GM18511 (cell line): ENCODE data around the gene CASK.
A peak's percentile ranks its signal among the peaks of the same experiment; 100 is the strongest.

ENCODE experiments used
- ATAC-seq: cut with Tn5 transposase; IDR thresholded peaks from one replicate; pipeline ENCODE4 v1.9.1; 2021; ENCODE audit warnings: mild to moderate bottlenecking, moderate library complexity; ENCODE audit not compliant: unreplicated experiment

Gene CASK

DNA sequence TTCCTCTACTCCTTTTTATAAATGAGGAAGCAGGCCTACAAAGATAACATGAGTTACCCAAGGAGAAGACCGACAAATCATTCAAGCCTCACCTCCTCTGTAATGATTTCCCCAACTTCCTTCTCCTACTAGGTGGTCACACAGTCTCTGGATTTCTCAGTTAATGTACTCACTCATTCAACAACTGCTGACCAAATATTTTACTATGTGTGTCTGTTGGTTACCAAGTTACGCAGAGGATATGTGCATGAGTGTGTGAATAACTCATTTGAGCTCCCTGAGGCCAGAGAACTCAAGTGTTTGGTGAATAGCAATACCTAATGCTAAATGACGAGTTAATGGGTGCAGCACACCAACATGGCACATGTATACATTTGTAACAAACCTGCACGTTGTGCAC lies 10.4 kb downstream of the CASK start:
- ATAC-seq, result no peak

DNA sequence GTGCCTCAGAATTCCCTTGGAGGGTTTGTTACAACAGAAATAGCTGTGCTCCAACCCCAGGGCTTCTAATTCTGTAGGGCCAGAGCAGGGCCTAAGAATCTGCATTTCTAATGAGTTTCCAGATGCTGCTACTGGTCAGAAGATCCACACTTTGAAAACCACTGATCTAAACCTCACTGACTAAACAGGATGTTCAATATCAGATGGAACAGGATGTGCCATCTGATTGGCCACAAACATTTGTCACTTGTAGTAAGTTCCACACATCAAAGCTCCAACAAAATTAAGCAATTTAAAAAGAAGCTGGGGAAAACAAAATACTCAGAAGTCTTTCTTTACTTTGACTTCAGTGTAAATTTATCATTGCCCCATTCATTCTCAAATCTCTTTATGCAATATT lies 14.3 kb downstream of the CASK start:
- no peak for ATAC-seq

DNA sequence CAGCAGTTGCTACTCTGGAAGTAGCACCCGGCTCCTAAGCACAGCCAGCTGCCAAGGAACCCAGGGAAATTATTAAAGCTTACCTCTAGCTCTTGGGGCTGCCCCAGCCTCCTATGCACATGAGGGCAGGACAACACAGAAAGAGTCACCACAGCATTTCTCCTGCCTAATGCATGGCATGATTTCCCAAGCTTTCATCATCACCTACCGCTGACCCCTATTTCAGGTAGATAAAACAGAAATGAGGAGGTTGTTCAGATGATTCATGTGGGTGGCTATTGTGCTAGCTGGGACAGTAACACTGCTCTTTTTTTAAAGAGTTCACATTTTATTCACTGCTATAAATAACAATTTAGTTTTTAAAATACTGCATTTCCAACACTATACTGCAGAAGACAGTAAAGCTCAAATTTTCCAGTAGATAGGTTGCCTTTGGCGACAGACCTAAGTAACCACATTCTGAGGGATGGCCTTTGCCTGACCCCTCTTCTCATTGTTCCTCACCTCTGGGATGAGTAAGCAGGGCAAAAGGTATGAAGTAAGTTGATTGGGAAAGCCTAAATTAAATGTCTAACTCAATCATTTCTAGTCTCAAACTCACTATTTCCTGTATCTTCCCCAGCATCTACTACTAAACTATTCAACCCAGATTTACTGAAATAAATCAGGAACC lies 16.7 kb downstream of the CASK start:
- no peak for ATAC-seq

DNA sequence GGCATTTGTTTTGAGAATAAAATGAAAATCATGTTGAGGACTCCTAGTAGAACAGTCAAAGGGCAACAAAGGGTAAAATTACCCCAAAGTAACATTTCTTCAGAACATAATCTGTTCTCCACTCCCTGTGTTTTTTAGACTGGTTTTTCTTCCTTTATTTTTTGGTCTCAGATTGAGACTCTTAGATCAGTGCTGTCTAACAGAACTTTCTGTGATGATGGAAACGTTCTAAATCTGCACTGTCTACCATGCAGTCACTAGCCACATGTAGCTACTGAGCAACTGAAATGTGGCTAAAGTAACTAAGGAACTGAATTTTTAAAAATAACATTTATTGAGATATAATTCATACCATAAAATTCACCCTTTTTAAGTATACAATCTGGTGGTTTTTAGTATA lies 19.8 kb downstream of the CASK start:
- ATAC-seq, result no peak

DNA sequence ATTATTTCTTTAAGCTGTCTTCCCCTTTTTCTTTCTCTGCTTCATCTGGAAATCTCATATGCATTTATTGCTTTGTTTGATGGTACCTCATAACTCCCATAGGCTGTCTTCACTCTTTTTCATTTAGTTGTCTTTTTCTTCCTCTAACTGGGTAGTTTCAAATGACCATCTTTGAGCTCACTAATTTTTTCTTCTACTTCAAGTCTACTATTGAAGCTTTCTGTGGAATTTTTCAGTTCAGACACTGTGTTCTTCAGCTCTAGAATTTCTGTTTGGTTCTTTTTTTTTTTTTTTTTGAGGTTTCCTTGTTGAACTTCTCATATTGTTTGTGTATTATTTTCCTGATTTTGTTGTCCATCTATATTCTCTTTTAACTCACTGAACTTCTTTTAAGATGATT lies 23.0 kb downstream of the CASK start:
- no peak for ATAC-seq

DNA sequence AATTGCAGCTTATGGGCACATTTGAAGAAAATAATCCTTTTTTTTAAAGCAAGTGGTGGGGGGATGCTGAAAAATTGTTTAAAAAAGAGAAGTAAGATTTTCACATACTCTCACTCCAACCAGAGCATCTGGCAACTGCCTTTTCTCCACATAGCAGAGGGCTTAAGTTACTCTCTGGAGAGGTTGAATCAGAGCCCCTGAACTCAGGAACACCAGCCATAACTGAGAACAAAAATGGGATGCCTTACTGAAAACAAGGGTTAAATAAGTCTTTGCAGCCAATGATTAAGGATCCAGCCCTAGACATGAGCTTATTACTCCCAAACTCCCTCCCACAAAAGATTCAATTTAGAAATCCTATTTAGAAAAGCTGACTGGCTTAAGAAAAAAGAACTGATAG lies 27.5 kb downstream of the CASK start:
- ATAC-seq, result no peak

DNA sequence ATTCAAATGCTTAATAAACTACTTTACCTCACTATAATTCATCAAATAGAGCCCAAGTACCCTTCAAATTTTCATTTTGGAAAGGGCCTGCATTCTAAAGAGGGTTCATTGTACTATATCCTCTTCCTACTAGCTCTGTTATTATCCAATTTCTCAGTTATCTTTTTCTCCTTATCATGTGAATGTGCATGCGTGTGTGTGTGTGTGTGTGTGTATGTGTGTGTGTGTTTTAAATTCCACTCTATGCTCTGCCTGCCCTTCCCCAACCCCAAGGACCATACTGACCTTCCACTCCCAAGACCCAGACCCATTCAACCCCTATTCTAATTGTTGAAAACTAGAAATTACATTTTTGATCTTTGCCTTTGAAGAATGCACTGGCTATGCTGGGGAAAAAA lies 33.3 kb downstream of the CASK start:
- ATAC-seq, result no peak

DNA sequence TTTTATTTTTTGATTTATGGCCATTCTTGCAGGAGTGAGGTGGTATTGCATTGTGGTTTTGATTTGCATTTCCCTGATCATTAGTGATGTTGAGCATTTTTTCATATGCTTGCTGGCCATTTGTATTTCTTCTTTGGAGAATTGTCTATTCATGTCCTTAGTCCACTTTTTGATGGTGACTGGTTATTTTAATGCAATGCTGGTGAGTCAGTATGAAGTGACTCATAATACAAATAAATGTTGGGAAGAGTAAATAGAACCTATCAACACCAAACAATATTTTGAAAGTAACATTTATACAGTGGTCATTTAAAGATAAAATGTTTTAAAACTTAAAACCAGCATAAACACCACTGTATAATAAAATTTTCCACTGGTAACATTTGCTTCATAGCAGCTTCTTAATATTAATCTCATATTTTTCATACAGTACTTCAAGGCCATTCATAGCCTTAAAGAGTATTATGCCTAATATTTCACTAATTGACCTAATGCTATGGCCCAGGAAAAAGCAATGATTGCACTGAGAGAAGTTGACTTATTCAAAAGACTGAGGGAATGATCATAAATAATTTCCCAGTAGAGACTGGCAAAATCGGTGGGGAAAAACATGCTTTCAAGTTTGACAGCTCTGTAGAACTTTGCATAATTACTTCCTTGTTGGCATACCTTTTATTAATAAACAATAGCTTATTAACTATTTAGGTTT lies 33.9 kb downstream of the CASK start:
- no peak for ATAC-seq

DNA sequence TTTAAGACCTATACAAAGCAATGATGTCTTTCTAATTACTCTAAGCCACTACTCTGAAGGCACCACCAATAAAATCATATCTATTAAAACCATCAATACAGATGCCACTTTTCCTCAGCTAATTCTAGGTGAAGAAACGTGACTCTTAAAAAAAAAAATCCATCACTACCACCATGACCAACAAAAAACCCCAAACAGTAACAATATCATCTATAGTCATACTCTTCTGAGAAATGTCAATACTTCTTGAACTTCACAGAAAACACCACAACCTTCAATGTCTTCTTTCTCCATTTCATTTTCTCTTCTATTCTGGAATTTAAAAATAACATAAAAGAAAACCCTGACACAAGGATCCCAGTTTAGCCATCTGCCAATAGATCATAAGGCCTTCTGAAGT lies 35.7 kb downstream of the CASK start:
- no peak for ATAC-seq

DNA sequence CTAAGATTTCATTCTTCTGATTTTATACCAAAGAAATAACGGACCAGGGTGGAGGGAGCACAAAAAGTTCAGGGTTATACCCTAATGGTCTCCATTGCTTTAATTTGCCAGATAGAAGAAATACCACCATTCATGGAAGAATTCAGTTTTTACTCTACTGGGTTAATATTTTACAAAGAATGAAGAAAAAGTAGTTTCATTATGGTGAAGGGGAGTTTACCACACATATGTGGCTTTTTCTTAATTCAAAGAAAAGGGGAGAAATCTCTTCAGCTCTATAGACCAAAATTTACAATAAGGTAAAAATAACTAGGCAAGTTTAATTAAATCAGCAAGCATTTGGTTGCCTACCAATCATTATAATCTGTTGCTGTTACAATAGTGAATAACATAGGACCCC lies 37.6 kb downstream of the CASK start:
- no peak for ATAC-seq

DNA sequence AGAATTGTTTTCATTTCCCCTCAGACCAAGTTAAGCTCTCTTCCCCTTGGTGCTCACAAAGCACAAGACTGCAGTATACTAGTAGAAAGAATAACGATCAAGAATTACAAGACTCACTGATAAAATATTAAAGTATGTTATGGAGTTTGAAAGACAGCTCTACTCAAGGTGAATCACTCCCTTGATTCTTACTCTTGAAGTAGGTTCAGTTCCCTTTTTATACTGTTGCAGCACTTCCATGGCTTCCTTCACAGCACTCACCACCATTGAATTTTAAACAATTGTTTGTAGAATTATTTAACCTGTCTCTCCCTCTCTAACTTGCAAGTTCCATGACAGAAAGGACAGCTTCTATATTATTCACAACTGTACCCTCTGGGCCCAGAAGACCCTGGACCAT lies 42.2 kb downstream of the CASK start:
- no peak for ATAC-seq

DNA sequence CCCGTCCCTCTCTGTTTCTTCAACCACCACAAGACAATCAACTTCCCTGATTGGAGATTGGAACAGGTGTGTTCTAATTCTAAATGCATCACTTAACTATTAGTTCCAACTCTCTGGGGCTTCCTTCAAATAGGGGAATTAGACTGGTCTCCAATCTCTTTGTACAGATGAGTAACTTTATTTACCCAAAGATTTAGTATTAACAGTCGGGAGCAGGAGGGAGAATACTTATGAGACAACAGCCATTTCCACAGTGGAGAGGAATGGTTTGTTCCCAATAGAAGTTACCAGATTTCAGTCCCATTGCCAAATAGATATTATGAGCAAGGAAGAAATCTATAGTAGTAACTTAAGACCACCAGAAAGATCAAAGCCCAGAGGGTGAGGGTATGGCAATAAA lies 46.2 kb downstream of the CASK start:
- ATAC-seq, result no peak

DNA sequence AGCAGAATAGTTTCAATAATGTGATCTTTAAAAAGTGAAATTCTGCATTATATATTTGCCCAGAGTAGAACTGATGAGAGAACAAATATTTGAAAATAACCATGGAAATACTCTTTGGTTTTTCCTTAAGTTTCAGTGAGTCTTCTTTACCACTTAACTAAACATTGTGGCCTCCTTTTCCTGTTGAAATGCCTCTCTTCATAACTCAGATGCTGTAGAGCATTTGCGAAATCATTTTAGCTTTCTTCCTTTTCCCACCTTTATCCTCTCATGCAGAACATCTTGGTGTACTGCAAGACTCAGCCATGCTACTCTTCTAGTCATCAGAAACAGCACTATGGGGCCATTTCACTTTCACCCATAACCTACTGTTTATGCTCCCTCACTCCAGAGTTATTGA lies 48.2 kb downstream of the CASK start:
- ATAC-seq, result no peak

DNA sequence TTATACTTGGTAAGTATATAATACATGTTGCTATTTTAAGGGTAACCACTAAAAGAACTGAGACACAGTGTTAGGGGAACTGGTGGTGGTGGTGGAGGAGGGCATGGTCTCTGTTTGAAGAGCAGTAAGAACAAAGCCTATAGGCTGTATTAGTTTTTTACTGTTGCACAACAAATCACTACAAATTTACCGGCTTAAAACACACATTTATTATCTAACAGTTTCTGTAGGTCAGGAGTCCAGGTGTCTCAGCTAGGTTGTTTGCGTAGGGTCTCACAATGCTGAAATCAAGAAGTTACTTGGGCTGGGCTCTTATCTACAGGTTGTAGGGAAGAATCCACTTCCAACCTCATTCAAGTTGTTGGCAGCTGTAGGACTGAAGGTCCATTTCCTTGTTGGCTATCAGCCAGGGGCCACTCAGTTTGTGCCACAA lies 52.6 kb downstream of the CASK start:
- ATAC-seq, result peak; percentile 84

DNA sequence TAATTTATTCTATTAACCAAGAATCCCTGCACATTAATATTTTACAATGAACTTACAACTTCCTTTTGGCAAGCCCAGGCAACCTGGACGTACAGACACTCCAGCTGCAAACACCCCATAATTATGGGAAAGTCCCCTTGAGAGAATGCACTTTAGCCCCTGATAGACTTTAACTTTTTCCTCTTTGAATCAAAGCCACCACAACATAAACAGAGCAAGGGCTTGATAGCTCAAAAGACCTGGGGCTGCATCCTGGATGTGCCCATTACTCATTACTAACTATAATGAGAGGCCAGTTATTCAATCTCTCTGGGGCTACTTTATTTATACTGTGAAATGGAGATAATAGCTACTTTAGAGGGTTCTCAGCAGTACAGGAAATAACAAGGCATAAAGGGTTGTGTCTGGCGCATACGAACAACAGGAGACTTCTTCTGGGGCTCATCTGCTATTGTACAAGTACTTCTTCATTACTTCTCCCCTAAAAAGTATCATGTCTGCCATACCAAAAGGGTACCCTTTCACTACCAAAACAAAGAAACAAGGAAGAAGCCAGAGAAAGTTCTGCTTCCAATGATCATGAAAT lies 54.9 kb downstream of the CASK start:
- ATAC-seq, result no peak

DNA sequence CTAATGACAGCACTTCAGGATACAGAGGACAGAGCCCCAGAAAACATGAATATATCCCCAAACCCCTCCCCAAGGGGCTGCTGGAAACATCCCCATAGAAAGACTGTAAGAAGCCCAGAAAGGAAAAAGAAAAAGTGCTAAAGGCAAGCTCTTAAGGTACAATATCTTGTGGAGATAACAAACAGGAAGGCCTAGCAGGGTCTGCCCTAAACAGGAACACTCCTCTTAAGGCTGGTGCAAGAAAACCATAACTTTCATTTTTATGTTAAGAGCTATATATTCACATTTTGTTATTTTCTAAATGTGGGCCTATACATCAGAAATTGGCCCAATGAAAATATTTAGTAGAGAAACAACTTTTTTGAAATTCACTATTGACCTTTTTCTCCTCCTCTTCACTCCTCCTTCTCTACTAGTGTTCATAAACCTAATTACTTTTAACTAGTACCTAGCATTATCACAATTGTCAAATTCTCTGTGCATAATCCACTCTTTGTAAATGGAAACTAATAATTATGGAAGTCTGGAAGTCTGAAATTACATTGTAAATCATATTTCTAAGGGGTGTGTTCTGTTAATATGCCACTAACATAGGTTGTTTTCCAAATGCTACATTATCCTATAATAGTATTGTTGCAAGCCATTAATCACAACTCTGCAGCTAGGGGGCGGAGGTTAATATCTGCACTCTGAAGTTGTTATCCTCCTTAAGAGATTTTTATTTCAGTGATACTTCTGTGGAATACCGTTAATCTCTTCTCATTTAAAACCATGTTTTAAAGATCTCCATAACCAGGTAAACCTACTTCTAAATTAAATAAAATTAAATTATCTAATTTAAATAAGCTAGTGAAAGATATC lies 59.8 kb downstream of the CASK start:
- ATAC-seq, result no peak

DNA sequence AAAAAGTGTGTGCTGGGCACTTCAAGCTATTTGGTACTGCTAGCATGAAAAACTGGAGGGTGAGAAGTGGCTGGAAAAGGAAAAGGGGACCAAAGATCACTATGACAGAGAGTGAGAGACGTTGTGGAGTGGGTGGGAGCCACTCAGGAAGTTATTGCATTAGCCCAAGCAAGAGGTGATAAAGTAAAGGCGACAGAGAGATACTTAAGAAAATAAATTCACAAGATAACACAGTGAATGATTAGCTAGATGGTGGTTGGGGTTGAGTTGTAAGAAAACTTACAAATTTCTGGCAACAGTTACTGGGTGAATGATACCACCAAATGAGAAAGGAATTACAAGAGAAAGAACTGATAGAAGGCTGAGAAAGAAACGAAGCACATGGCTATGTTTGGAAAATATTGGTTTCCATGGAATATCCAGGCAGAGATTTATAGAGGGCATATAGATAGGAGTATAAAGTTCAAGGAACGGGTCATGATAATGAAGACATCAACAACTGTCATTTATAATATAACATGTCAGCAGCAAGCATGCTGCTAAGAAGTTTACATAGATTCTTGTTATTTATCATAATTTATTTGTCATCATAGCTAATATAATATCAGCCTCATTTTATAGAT lies 60.7 kb downstream of the CASK start:
- no peak for ATAC-seq

DNA sequence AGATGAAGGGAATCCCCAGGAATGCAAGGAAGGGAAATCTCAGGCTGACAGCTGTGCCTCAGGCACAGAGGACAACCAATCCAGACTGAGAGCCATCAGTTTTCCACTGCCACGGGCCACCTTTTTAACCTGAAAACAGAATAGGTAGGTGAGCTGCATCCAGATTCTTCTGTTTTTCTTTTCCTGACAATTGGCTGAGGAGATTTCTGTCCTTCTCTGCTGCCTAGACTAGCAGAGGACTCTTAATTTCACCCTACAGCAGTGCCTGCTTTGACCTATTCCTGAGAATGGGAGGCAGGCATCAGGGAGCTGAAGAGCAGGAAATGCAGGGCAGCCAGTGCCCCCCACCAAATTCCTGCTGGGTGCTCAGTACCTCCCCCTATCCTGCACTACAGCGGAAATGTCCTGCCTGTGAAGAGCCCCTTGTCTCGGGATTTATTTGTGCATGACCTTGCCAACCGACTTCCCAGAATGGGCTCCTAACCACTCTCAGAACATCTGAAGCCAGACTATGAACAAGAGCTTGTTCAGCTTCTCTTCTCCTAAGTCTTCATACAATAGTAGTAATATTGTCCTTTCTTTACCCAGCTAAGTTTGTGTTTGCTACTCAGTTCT lies 65.1 kb downstream of the CASK start:
- ATAC-seq, result no peak

DNA sequence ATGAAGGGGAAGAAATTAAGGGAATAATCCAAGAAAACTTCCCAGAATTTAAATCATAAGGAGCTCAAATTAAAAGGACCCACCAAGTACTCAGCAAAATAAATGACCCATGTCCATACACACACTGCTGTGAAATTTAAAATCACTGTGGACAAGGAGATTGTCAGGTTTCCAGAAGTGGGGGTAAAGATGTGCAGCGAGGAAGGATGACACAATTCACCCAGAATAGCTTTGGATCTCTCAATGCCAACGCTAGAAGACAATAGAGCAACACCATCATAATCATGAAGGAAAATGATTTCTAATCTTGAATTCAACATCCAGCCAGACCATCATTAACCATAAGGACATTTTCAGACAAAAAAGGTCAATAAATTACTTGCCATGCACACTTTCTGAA lies 65.7 kb downstream of the CASK start:
- no peak for ATAC-seq

DNA sequence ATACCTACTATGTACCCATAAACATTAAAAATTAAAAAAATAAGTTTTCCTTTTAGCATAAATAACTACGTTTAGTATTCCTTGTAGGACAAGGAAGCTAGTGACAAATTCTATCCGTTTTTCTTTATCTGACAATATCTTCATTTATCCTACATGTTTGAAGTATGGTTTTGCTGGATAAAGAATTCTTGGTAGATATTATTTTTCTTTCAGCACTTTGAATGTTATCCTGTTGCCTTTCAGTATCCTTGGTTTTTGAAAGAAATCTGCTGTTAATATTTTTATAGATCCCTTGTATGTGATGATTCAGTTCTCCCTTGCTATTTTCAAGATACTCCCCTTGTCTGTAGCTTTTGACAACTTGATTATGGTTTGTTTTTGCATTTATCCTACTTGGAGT lies 76.6 kb downstream of the CASK start:
- no peak for ATAC-seq
